GM12878 (cell line): Measurements from ENCODE around the gene CDK2. TPM values are rescaled to one million over a fixed set of nuclear protein-coding genes. Genes with fewer than 3 reads are reported as not detected.

Experiments
- ATAC-seq: fragments of 200-7000 bp; cut with Tn5 transposase; 3 replicates; pipeline ENCODE4 v1.9.1; 2020; ENCODE audit warnings: mild to moderate bottlenecking, moderate library complexity
- BruUV-seq: library from RNA; stranded (reverse); fragments of 400-500 nt; replicated peaks from 2 replicates; lab custom pipeline; 2021; lab: Mats Ljungman, UMichigan
- CTCF ChIA-PET: fragments of 300-600 bp; sonication (Branson Sonifier 250); formaldehyde crosslinking; extraction: SDS; loops from one replicate; lab custom pipeline; 2021; ENCODE audit warnings: inconsistent platforms; lab: Yijun Ruan, JAX
- POLR2A ChIA-PET: fragments of 350-600 bp; formaldehyde crosslinking; extraction: SDS; loops from one replicate; lab custom pipeline; 2021; ENCODE audit warnings: inconsistent platforms; lab: Charles Lee
- RAD21 ChIA-PET: fragments of 300-600 bp; sonication (Branson Sonifier 250); formaldehyde crosslinking; loops from one replicate; lab custom pipeline; 2023; ENCODE audit warnings: antibody characterized with exemption; ENCODE audit not compliant: unreplicated experiment; lab: Charles Lee
- SMC1A ChIA-PET: fragments of 300-600 bp; sonication (Branson Sonifier 250); formaldehyde crosslinking; loops from one replicate; lab custom pipeline; 2023; ENCODE audit not compliant: unreplicated experiment, uncharacterized antibody; lab: Charles Lee
- DNase-seq: peaks from one replicate; pipeline ENCODE4 v3.0.0-alpha.2; 2011; ENCODE audit warnings: low read depth, low spot score
- FAIRE-seq: peaks from 3 replicates; lab custom pipeline; 2011; peaks lifted over from hg19 to GRCh38; lab: Jason Lieb, UNC
- H2AFZ ChIP-seq: 2 replicates; pipeline ENCODE4 v1.6.0; 2011; ENCODE audit warnings: low read depth, low read length, control low read depth; ENCODE audit not compliant: control insufficient read depth
- H3K27ac ChIP-seq: 2 replicates; pipeline ENCODE4 v1.5.1; 2011; ENCODE audit warnings: control low read depth; ENCODE audit not compliant: control insufficient read depth, insufficient read depth
- H3K27me3 ChIP-seq, 2 experiments: replicated peaks in 1 of 2; 2 replicates each; pipeline versions ENCODE4 v1.6.0 to v1.6.1; 2011; ENCODE audit warnings: low read length in 1 of 2; ENCODE audit not compliant: control insufficient read depth in 2 of 2, insufficient read depth in 2 of 2
- H3K36me3 ChIP-seq, 2 experiments: 2 replicates each; pipeline ENCODE4 v1.5.1; 2011; ENCODE audit warnings: low read length in 1 of 2; ENCODE audit not compliant: control insufficient read depth in 2 of 2, insufficient read depth in 2 of 2
- H3K4me1 ChIP-seq: 2 replicates; pipeline ENCODE4 v1.6.1; 2011; ENCODE audit warnings: mild to moderate bottlenecking, low read length, moderate library complexity, mixed read lengths; ENCODE audit not compliant: control insufficient read depth, insufficient read depth
- H3K4me2 ChIP-seq: 2 replicates; pipeline ENCODE4 v1.6.0; 2011; ENCODE audit warnings: control low read depth; ENCODE audit not compliant: control insufficient read depth, insufficient read depth
- H3K4me3 ChIP-seq: fragments of 200-600 bp; sonication (generic); 2 replicates; pipeline ENCODE4 v1.5.1; 2016
- H3K79me2 ChIP-seq: 2 replicates; pipeline ENCODE4 v1.6.0; 2011; ENCODE audit warnings: low read length; ENCODE audit not compliant: control insufficient read depth, insufficient read depth
- H3K9ac ChIP-seq: 2 replicates; pipeline ENCODE4 v1.8.0; 2011; ENCODE audit warnings: low read length, control low read depth, mixed read lengths; ENCODE audit not compliant: control insufficient read depth, insufficient read depth
- H3K9me3 ChIP-seq: replicated peaks from 3 replicates; pipeline ENCODE4 v1.5.1; 2011; ENCODE audit warnings: mild to moderate bottlenecking, low read length; ENCODE audit not compliant: control insufficient read depth, insufficient read depth
- H4K20me1 ChIP-seq: 2 replicates; pipeline ENCODE4 v1.6.0; 2011; ENCODE audit not compliant: control insufficient read depth, insufficient read depth
- BACH1 ChIP-seq: fragments of 450-650 bp; IDR thresholded peaks from 2 replicates; pipeline ENCODE4 v1.6.1; 2017; ENCODE audit warnings: mild to moderate bottlenecking, borderline replicate concordance
- FOXM1 ChIP-seq: IDR thresholded peaks from 2 replicates; pipeline ENCODE4 v1.6.1; 2012; ENCODE audit warnings: low read depth, mild to moderate bottlenecking, inconsistent platforms, low read length, moderate library complexity
- LARP7 ChIP-seq: fragments of 450-650 bp; IDR thresholded peaks from 2 replicates; pipeline ENCODE4 v1.6.1; 2017; ENCODE audit warnings: mild to moderate bottlenecking
- NFXL1 ChIP-seq: fragments of 450-650 bp; IDR thresholded peaks from 2 replicates; pipeline ENCODE4 v1.6.1; 2017; ENCODE audit warnings: antibody characterized with exemption, mild to moderate bottlenecking, borderline replicate concordance
- SREBF2 ChIP-seq: IDR thresholded peaks from 2 replicates; pipeline ENCODE4 v1.6.1; 2012; ENCODE audit warnings: mild to moderate bottlenecking, low read length
- ZNF384 ChIP-seq: IDR thresholded peaks from 2 replicates; pipeline ENCODE4 v1.6.1; 2012; ENCODE audit warnings: low read depth, mild to moderate bottlenecking, low read length, improper control_type of control experiment, borderline replicate concordance
- WGBS: methylation state at CpG from one replicate; pipeline ENCODE4 v1.1.6; 2016; ENCODE audit warnings: low lambda C conversion rate; ENCODE audit not compliant: insufficient replicate concordance, insufficient coverage; ENCODE audit errors: missing lambda C conversion rate; 5-methylcytosine and 5-hydroxymethylcytosine counted together
- in situ Hi-C: fragments of 300-500 bp; cut with MboI; formaldehyde crosslinking; loops from 9 replicates; pipeline ENCODE4 v1.14.3; 2018; ENCODE audit warnings: mixed read lengths
- intact Hi-C: fragments of 100-400 bp; cut with micrococcal nuclease; formaldehyde crosslinking; loops from one replicate; pipeline ENCODE4 v1.14.2; 2022; ENCODE audit not compliant: unreplicated experiment
- polyA plus RNA-seq, 11 experiments: library from polyadenylated mRNA; depleted of rRNA in 4 of 11; unstranded in 6 of 11; stranded (reverse) in 5 of 11; fragments of >200 nt; fragmentation: Nextera tagmentation in 4 of 11; fragmentation: Illumina TruSeq in 1 of 11; extraction: Ambion mirVana in 4 of 11; extraction: Trizol in 1 of 11; gene quantifications; 1 replicate in 1 of 11; 2 replicates in 10 of 11; pipeline versions ENCODE4 v1.2.1 to v1.2.3, GENCODE V29; 2011 to 2016; ENCODE audit warnings: inconsistent platforms in 2 of 11, missing spikeins in 2 of 11, low read depth in 1 of 11
- total RNA-seq, 4 experiments: library from RNA; depleted of rRNA in 3 of 4; stranded (reverse); fragments of >200 nt in 3 of 4; fragmentation: Illumina TruSeq in 1 of 4; extraction: Trizol in 1 of 4; gene quantifications; 2 replicates each; pipeline versions ENCODE4 v1.2.1 to v1.2.3, GENCODE V29; 2013 to 2021
- TF ChIP-seq, protein P1 (sequence below): fragments of 450-650 bp; IDR thresholded peaks from 2 replicates; pipeline ENCODE4 v1.6.1; 2017; ENCODE audit warnings: mild to moderate bottlenecking, moderate library complexity
- TF ChIP-seq, protein P2 (sequence below): IDR thresholded peaks from 2 replicates; pipeline ENCODE4 v1.6.1; 2012; ENCODE audit warnings: low read depth, low read length, improper control_type of control experiment

CDK2 gene
- total and polyA plus RNA-seq, 10 of the 15 experiments (the other 5 are each of a cell fraction or from before 2014, with no cell fraction given): 13.1 to 138 (median 82.2) TPM

DNA sequence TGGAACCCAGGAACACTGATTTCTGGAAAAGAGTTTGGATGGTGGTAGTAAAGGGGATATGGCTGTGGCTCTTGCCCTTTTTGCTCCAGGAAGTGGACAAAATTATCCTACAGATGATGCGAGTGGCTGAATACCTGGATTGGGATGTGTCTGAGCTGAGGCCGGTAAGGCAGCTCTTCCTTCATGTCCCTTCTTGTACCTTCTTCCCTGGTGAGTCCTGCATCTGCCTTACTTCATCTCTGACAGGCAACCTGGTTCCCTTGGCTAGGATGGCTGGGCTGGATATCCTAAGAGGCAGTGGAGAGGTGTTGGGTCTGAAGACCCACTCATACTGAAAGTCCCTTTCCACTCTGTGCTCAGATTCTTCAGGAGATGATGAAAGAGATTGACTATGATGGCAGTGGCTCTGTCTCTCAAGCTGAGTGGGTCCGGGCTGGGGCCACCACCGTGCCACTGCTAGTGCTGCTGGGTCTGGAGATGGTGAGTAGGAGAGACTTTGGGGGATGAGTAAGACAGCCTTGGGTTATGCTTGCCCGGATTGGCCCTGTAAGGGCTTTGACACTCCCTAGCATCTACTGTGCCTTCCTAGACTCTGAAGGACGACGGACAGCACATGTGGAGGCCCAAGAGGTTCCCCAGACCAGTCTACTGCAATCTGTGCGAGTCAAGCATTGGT lies 27.7 kb upstream of the CDK2 start:
- Histone ChIP-seq H3K4me3 (no peak overlapping the region), H3K9ac (no peak overlapping the region), H3K9me3 (no peaks in the 10 kb centered on the region), H2AFZ (no peak overlapping the region), H3K4me1 (peaks cover 10% of the 10 kb centered on the region), H3K4me2 (no peak overlapping the region), H3K27ac (no peak overlapping the region), H3K36me3 (peaks cover 0 to 46% of the 10 kb centered on the region in 2 experiments)
- no peak for FAIRE-seq
- RAD21 ChIA-PET: interaction anchor here (1.1 to 5.0 kb wide), 10 partner anchors 8 to 216 kb away, joined by 3 to 43 read pairs (median 8); partner anchors contain the start of genes DGKA, DNAJC14, ORMDL2 and PYM1
- SMC1A ChIA-PET: interaction anchor here (0.9 to 5.0 kb wide), 11 partner anchors 8 to 200 kb away, joined by 3 to 51 read pairs (median 4); partner anchors contain the start of genes DGKA and PYM1
- CTCF ChIA-PET: interaction anchor here (0.6 to 6.1 kb wide), 23 partner anchors 8 to 319 kb away, joined by 3 to 80 read pairs (median 7); partner anchors contain the start of genes ANKRD52, DGKA, DNAJC14 and GDF11
- no peak for DNase-seq
- intact Hi-C loops (no loop called here), in situ Hi-C loops (no loop called here)
- TF ChIP-seq ZNF384 (no peak), NFXL1 (no peak), LARP7 (no peak), FOXM1 (no peak), BACH1 (no peak), SREBF2 (no peak)
- TF ChIP-seq, protein P1, sequence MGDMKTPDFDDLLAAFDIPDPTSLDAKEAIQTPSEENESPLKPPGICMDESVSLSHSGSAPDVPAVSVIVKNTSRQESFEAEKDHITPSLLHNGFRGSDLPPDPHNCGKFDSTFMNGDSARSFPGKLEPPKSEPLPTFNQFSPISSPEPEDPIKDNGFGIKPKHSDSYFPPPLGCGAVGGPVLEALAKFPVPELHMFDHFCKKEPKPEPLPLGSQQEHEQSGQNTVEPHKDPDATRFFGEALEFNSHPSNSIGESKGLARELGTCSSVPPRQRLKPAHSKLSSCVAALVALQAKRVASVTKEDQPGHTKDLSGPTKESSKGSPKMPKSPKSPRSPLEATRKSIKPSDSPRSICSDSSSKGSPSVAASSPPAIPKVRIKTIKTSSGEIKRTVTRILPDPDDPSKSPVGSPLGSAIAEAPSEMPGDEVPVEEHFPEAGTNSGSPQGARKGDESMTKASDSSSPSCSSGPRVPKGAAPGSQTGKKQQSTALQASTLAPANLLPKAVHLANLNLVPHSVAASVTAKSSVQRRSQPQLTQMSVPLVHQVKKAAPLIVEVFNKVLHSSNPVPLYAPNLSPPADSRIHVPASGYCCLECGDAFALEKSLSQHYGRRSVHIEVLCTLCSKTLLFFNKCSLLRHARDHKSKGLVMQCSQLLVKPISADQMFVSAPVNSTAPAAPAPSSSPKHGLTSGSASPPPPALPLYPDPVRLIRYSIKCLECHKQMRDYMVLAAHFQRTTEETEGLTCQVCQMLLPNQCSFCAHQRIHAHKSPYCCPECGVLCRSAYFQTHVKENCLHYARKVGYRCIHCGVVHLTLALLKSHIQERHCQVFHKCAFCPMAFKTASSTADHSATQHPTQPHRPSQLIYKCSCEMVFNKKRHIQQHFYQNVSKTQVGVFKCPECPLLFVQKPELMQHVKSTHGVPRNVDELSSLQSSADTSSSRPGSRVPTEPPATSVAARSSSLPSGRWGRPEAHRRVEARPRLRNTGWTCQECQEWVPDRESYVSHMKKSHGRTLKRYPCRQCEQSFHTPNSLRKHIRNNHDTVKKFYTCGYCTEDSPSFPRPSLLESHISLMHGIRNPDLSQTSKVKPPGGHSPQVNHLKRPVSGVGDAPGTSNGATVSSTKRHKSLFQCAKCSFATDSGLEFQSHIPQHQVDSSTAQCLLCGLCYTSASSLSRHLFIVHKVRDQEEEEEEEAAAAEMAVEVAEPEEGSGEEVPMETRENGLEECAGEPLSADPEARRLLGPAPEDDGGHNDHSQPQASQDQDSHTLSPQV: no peak
- TF ChIP-seq, protein P2, sequence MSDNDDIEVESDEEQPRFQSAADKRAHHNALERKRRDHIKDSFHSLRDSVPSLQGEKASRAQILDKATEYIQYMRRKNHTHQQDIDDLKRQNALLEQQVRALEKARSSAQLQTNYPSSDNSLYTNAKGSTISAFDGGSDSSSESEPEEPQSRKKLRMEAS: no peak
- TF ChIP-seq, all 136 proteins: peak for 0
- Histone ChIP-seq H3K79me2 (no peaks in the 10 kb centered on the region), H3K27me3 (no peaks in the 10 kb centered on the region), H4K20me1 (no peaks in the 10 kb centered on the region)
- WGBS: over 99% methylated on average over 8 of the region's 8 CpGs
- POLR2A ChIA-PET: interaction anchor here (0.5 to 1.5 kb wide), 9 partner anchors 13 to 251 kb away, joined by 3 to 6 read pairs (median 4); partner anchors contain the start of gene RAB5B
- no TSS peak for BruUV-seq
- ATAC-seq: no peak
